Thyroid gland (tissue), 4 donors: ENCODE results near the gene PRKCQ.

Experiments
- POLR2A ChIP-seq, 2 donors: fragments of 450-650 bp; IDR thresholded peaks; one replicate each; pipeline ENCODE4 v1.6.1; 2017; ENCODE audit warnings: antibody characterized with exemption in 2 of 2, mild to moderate bottlenecking in 2 of 2, moderate library complexity in 1 of 2
- TF ChIP-seq, protein P1 (sequence below), 6 experiments: fragments of 200-600 bp in 3 of 6; fragments of 450-650 bp in 3 of 6; sonication (generic) in 3 of 6; IDR thresholded peaks; one replicate each; pipeline ENCODE4 v1.5.1; 2016 to 2019; ENCODE audit warnings: antibody characterized with exemption in 6 of 6, mild to moderate bottlenecking in 2 of 6, inconsistent platforms in 1 of 6, moderate library complexity in 1 of 6

DNA sequence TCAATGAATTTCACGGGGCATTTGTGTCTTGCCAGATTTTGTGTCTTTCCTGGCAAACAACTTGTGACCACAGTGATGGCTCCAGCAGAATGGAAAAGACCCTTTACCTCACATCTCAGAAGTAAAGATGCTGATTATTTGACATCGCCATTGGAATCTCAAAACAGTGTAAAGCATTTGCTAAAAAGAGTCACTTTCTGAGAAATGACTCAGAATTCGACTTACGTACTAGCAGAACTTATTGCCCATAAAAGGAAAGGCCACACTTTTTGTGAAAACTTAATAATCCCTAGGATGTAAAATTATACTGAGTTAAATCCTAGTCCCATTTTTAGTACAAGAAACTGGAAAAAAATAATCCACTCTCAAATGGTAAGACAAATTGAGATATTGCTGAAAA lies 35.9 kb upstream of the PRKCQ start:
- no peak for TF ChIP-seq POLR2A (IDR thresholded peaks at IDR 0.05)
- TF ChIP-seq, protein P1, sequence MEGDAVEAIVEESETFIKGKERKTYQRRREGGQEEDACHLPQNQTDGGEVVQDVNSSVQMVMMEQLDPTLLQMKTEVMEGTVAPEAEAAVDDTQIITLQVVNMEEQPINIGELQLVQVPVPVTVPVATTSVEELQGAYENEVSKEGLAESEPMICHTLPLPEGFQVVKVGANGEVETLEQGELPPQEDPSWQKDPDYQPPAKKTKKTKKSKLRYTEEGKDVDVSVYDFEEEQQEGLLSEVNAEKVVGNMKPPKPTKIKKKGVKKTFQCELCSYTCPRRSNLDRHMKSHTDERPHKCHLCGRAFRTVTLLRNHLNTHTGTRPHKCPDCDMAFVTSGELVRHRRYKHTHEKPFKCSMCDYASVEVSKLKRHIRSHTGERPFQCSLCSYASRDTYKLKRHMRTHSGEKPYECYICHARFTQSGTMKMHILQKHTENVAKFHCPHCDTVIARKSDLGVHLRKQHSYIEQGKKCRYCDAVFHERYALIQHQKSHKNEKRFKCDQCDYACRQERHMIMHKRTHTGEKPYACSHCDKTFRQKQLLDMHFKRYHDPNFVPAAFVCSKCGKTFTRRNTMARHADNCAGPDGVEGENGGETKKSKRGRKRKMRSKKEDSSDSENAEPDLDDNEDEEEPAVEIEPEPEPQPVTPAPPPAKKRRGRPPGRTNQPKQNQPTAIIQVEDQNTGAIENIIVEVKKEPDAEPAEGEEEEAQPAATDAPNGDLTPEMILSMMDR (IDR thresholded peaks at IDR 0.05): no peak
